ENCODE measurements around the gene CD81.
"Not testable (repeated sequence)": the region's sequence is repeated elsewhere in the genome, so short reads cannot be mapped to it uniquely, and the experiment has no call there.

The CD81 gene

GRCh38 chr11:2376751-2377451 lies at the start of gene CD81:
TSS of gene CD81 (plus strand) at chr11:2377310. CDS start at chr11:2377550, 240 bp downstream.
- DNase-seq = no peak

GRCh38 chr11:2328021-2328420 lies 49.1 kb upstream of the CD81 start:
- no peak for DNase-seq

- no peak for DNase-seq
Measured at GRCh38 chr11:2328656-2329354, 48.3 kb upstream of the CD81 start.

- DNase-seq = no peak
Measured at GRCh38 chr11:2329551-2329950, 47.6 kb upstream of the CD81 start.

GRCh38 chr11:2330696-2331095 lies 46.4 kb upstream of the CD81 start:
- no peak for DNase-seq

GRCh38 chr11:2331404-2331803 lies 45.7 kb upstream of the CD81 start:
- DNase-seq = no peak

- DNase-seq = not testable (repeated sequence)
Measured at GRCh38 chr11:2332569-2332968, 44.5 kb upstream of the CD81 start.

GRCh38 chr11:2333486-2334205 lies 43.5 kb upstream of the CD81 start:
- DNase-seq = not testable (repeated sequence)

- not testable (repeated sequence) for DNase-seq
Measured at GRCh38 chr11:2335286-2335685, 41.8 kb upstream of the CD81 start.

- DNase-seq = not testable (repeated sequence)
Measured at GRCh38 chr11:2338760-2339159, 38.4 kb upstream of the CD81 start.

GRCh38 chr11:2342557-2342956 lies 34.6 kb upstream of the CD81 start:
- DNase-seq = no peak

GRCh38 chr11:2342981-2343380 lies 34.1 kb upstream of the CD81 start:
- no peak for DNase-seq

GRCh38 chr11:2343502-2343901 lies 33.6 kb upstream of the CD81 start:
- DNase-seq = no peak

- DNase-seq = no peak
Measured at GRCh38 chr11:2345050-2345449, 32.1 kb upstream of the CD81 start.

- DNase-seq = no peak
Measured at GRCh38 chr11:2346014-2346413, 31.1 kb upstream of the CD81 start.

- no peak for DNase-seq
Measured at GRCh38 chr11:2346586-2347307, 30.4 kb upstream of the CD81 start.

GRCh38 chr11:2347308-2347830 lies 29.7 kb upstream of the CD81 start:
- DNase-seq = no peak

GRCh38 chr11:2348986-2349385 lies 28.1 kb upstream of the CD81 start:
- DNase-seq = no peak

GRCh38 chr11:2351701-2352100 lies 25.4 kb upstream of the CD81 start:
- DNase-seq = no peak

- no peak for DNase-seq
Measured at GRCh38 chr11:2352420-2352819, 24.7 kb upstream of the CD81 start.

- no peak for DNase-seq
Measured at GRCh38 chr11:2355000-2355644, 22.0 kb upstream of the CD81 start.

GRCh38 chr11:2357246-2357645 lies 19.9 kb upstream of the CD81 start:
- DNase-seq = no peak
